ENCODE data around the gene GLI2. TPM values are rescaled to one million over a fixed set of nuclear protein-coding genes. Genes with fewer than 3 reads are reported as not detected.
A peak's percentile ranks its signal among the peaks of the same experiment; 100 is the strongest.

Gene GLI2
- total RNA-seq, 1 donor from 2014 or later = 23.1 TPM

DNA sequence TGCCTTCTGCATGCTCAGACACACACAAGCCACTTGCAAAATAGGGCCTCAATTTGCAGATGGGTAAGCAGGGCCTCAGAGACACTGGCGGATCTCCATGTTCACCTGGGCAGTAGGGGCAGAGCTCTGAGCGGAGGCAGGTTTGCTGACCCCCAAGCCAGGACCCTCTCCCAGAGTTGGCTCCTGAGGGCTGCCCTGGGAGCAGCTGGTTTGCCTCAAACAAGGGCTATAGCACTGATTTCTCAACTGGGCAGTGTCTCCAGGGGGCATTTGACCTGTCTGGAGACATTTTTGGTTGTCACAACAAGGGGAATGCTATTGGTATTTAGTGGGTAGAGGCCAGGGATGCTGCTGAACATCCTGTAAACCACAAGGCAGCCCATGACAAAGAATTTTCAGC is 11.6 kb downstream of the GLI2 start:
- Histone ChIP-seq H3K9me3 (no peaks in the 10 kb centered on the region), H3K36me3 (no peaks in the 10 kb centered on the region), H3K4me3 (no peak overlapping the region), H3K4me1 (no peaks in the 10 kb centered on the region), H3K27ac (no peak overlapping the region), H3K27me3 (no peaks in the 10 kb centered on the region)
- intact Hi-C loops (cut with DNase I) = no loop called here
- DNase-seq (ENCODE audit: low spot score in 2 of 2) = peak in 1 of 2 donors; percentile 33
- TF ChIP-seq, protein P1, sequence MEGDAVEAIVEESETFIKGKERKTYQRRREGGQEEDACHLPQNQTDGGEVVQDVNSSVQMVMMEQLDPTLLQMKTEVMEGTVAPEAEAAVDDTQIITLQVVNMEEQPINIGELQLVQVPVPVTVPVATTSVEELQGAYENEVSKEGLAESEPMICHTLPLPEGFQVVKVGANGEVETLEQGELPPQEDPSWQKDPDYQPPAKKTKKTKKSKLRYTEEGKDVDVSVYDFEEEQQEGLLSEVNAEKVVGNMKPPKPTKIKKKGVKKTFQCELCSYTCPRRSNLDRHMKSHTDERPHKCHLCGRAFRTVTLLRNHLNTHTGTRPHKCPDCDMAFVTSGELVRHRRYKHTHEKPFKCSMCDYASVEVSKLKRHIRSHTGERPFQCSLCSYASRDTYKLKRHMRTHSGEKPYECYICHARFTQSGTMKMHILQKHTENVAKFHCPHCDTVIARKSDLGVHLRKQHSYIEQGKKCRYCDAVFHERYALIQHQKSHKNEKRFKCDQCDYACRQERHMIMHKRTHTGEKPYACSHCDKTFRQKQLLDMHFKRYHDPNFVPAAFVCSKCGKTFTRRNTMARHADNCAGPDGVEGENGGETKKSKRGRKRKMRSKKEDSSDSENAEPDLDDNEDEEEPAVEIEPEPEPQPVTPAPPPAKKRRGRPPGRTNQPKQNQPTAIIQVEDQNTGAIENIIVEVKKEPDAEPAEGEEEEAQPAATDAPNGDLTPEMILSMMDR (IDR thresholded peaks at IDR 0.05) = no peak

DNA sequence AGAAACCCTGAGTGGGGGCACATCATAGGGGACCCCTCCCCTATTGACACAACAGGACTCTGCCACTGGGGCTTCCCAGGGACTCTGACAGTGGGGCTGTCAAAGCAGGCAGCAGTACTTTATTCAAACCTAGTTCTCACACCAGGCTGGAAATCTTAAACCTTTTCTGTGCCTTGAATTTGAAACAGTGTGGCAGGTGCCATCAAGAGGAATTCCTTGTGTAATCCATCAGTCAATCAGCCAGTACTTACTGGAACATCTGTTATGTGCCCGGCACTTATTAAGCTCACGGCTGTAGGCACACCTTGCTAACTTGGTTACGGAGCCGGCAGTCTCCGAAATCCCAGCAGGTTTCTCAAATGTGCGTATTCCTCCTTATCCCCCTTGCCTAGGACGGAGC is 12.0 kb downstream of the GLI2 start:
- peak in 1 of 2 donors; percentile 19 for DNase-seq (ENCODE audit: low spot score in 2 of 2)
- no peak overlapping the region for H3K27ac ChIP-seq
- no peaks in the 10 kb centered on the region for H3K9me3 ChIP-seq
- H3K4me1 ChIP-seq = no peaks in the 10 kb centered on the region
- H3K4me3 ChIP-seq = no peak overlapping the region
- H3K27me3 ChIP-seq = no peaks in the 10 kb centered on the region
- H3K36me3 ChIP-seq = no peaks in the 10 kb centered on the region
- TF ChIP-seq, protein P1 (IDR thresholded peaks at IDR 0.05) = no peak
- intact Hi-C loops (cut with DNase I) = no loop called here

DNA sequence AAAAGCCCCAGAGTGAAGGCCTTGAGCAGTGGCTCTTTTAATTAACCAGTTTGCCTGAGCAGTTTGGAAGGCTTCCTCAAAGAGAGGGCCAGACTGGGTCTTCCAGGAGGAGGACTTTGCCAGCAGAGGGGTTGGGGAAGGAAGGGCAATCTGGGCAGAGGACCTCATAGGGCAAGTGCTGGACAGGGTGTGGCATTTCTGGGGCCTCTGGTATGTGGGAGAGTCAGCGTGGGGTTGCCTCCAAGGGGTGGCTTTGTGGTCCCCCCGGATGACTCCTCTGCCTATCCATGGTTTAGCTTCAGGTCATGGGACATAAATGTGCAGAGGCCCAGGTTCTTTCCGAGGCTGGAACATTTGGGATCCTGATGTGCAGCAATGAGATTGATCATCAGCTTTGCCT is 12.6 kb downstream of the GLI2 start:
- intact Hi-C loops (cut with DNase I) = no loop called here
- H3K4me1 ChIP-seq = no peaks in the 10 kb centered on the region
- H3K27ac ChIP-seq = no peak overlapping the region
- no peaks in the 10 kb centered on the region for H3K27me3 ChIP-seq
- no peak overlapping the region for H3K4me3 ChIP-seq
- DNase-seq (ENCODE audit: low spot score in 2 of 2) = peak in 1 of 2 donors; percentile 54
- H3K36me3 ChIP-seq = no peaks in the 10 kb centered on the region
- no peaks in the 10 kb centered on the region for H3K9me3 ChIP-seq
- TF ChIP-seq, protein P1 (IDR thresholded peaks at IDR 0.05) = no peak

DNA sequence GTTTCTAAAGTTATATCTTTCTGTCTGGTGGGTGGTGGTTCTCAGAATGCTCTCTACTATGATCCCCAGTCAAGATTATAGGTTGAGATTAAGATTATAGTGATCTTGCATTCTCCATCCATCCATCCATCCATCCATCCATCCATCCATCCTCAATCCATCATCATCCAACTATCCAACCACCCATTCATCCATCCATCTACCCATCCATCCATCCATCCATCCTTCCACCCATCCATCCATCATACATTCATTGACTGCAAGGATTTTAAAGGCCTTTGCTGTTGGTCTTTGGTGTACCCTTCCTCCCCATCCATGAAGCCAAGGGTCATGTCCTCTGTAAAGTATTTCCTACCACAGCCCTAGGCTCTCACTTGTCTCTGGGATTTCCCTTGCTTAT is 13.1 kb downstream of the GLI2 start:
- no peak overlapping the region for H3K4me3 ChIP-seq
- TF ChIP-seq, protein P1 (IDR thresholded peaks at IDR 0.05) = no peak
- no peak overlapping the region for H3K27ac ChIP-seq
- H3K36me3 ChIP-seq = no peaks in the 10 kb centered on the region
- no peaks in the 10 kb centered on the region for H3K4me1 ChIP-seq
- H3K9me3 ChIP-seq = no peaks in the 10 kb centered on the region
- no peak for DNase-seq (ENCODE audit: low spot score in 2 of 2)
- intact Hi-C loops (cut with DNase I) = no loop called here
- no peaks in the 10 kb centered on the region for H3K27me3 ChIP-seq

DNA sequence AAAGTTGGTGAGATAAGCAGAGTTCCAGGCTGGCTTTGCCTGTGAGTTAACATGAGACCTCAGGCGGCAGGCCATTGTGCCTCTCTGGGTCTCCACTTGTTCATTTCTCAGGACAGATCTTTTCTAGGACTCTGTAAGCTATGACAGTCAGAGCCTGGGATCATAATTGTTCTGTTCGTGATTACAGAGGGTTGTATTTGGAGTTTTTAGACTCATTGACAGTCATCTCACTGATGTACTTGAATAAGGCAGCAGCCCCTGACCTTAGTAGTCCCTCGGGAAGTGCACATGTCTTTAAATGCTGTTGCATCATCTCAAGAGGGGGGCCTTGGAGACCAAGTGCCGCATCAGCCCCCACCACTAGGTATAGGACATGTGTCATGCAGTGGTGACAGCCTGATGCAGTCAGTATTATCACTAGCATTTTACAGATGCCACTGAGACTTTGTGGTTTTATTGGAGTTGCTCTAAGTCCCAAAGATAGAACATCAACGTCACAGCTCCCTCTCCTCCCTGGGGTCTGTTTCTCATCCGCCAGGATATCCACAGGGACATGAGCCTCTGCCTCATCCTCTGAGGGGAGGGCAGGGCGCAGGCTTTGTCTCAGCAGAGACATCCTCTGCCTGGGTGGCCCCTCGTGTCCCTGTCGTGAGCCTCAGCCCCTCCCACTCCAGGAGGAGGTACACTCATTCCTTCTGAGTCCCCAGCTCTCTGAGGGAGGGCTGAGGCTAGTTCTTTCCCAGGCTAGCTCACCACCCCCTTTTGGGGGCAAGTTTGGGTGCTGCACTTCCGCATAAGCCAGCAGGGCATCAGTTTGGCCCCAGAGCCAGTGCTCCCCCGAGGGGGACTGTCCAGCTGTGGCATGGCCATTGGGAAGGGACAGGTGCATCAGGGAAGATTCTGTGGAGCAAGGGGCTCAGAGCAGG is 14.1 kb downstream of the GLI2 start:
- no peaks in the 10 kb centered on the region for H3K4me1 ChIP-seq
- no peak overlapping the region for H3K4me3 ChIP-seq
- no peaks in the 10 kb centered on the region for H3K9me3 ChIP-seq
- H3K27me3 ChIP-seq = no peaks in the 10 kb centered on the region
- no peak overlapping the region for H3K27ac ChIP-seq
- TF ChIP-seq, protein P1 (IDR thresholded peaks at IDR 0.05) = no peak
- peak in 1 of 2 donors; percentile 63 for DNase-seq (ENCODE audit: low spot score in 2 of 2)
- H3K36me3 ChIP-seq = no peaks in the 10 kb centered on the region
- intact Hi-C loops (cut with DNase I) = no loop called here

Data from ascending aorta (tissue), 2 donors.